ENCODE measurements around the gene NAGA.
"Not testable (repeated sequence)": the region's sequence is repeated elsewhere in the genome, so short reads cannot be mapped to it uniquely, and the experiment has no call there.

The NAGA gene

GRCh38 chr22:42070517-42071422 is at the start of gene NAGA:
TSS of gene NAGA (minus strand) at chr22:42070812. CDS start at chr22:42070297, 515 bp downstream.
- peak; percentile 96 for DNase-seq (ENCODE audit: low spot score)

GRCh38 chr22:42116848-42117424 is 46.3 kb upstream of the NAGA start:
- no peak for DNase-seq (ENCODE audit: low spot score)

GRCh38 chr22:42115420-42115830 is 44.8 kb upstream of the NAGA start:
- not testable (repeated sequence) for DNase-seq (ENCODE audit: low spot score)

- no peak for DNase-seq (ENCODE audit: low spot score)
Observed at GRCh38 chr22:42114721-42115120, 44.1 kb upstream of the NAGA start.

- not testable (repeated sequence) for DNase-seq (ENCODE audit: low spot score)
Observed at GRCh38 chr22:42112793-42113192, 42.2 kb upstream of the NAGA start.

- no peak for DNase-seq (ENCODE audit: low spot score)
Observed at GRCh38 chr22:42111798-42112197, 41.2 kb upstream of the NAGA start.

- no peak for DNase-seq (ENCODE audit: low spot score)
Observed at GRCh38 chr22:42108848-42109247, 38.2 kb upstream of the NAGA start.

- DNase-seq (ENCODE audit: low spot score), result not testable (repeated sequence)
Observed at GRCh38 chr22:42104332-42104860, 33.8 kb upstream of the NAGA start.

- DNase-seq (ENCODE audit: low spot score), result no peak
Observed at GRCh38 chr22:42101199-42101598, 30.6 kb upstream of the NAGA start.

GRCh38 chr22:42091455-42091782 is 20.8 kb upstream of the NAGA start:
- no peak for DNase-seq (ENCODE audit: low spot score)

GRCh38 chr22:42090596-42091454 is 20.2 kb upstream of the NAGA start, which contains the start of gene NDUFA6:
TSS of gene NDUFA6 (minus strand) at chr22:42090772. CDS start at chr22:42090744, 28 bp downstream.
- peak; percentile 92 for DNase-seq (ENCODE audit: low spot score)

GRCh38 chr22:42086051-42086450 is 15.4 kb upstream of the NAGA start:
- DNase-seq (ENCODE audit: low spot score), result no peak

GRCh38 chr22:42084874-42085273 is 14.3 kb upstream of the NAGA start:
- no peak for DNase-seq (ENCODE audit: low spot score)

- DNase-seq (ENCODE audit: low spot score), result no peak
Observed at GRCh38 chr22:42083119-42083518, 12.5 kb upstream of the NAGA start.

- no peak for DNase-seq (ENCODE audit: low spot score)
Observed at GRCh38 chr22:42080287-42080686, 9.7 kb upstream of the NAGA start.

GRCh38 chr22:42079319-42080251 is 9.0 kb upstream of the NAGA start, which contains the start of gene SMDT1:
TSS of gene SMDT1 (plus strand) at chr22:42079700. CDS start at chr22:42079769, 69 bp downstream.
- DNase-seq (ENCODE audit: low spot score), result peak; percentile 97

- no peak for DNase-seq (ENCODE audit: low spot score)
Observed at GRCh38 chr22:42078469-42079318, 8.1 kb upstream of the NAGA start.

GRCh38 chr22:42077486-42078125 is 7.0 kb upstream of the NAGA start:
- DNase-seq (ENCODE audit: low spot score), result no peak

GRCh38 chr22:42076764-42077485 is 6.3 kb upstream of the NAGA start:
- no peak for DNase-seq (ENCODE audit: low spot score)
